HUDEP-2 (cell line): ENCODE results near the gene SEMA6B.
"Not testable (repeated sequence)": the region's sequence is repeated elsewhere in the genome, so short reads cannot be mapped to it uniquely, and the experiment has no call there.

Source experiments
- DNase-seq, 76 experiments: peaks; one replicate each; lab custom pipeline; 2025; ENCODE audit not compliant: unreplicated experiment in 76 of 76; lab: John Stamatoyannopoulos, UW

Gene SEMA6B

DNA sequence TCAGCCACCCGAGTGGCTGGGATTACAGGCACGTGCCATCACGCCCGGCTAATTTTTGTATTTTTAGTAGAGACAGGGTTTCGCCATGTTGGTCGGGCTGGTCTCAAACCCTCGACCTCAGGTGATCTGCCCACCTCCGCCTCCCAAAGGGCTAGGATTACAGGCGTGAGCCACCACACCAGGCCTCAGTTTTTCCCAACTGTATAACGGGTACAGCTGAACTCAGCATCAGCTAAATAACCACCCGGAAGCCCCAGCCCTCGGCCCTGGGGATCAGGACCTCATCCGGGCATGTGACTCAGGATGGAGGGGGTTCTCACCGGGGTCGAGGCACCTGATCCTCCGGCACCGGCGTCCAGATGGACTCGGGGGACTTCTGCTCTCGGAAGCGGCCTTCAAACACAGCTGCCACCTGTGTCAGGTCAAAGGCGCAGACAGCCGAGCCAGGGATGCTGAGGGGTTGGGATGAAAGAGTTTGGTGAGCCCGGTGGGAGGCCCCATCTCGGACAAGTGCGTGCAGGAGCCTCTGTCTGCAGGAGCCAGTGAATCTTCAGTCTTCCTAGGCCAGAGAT, 8.9 kb downstream of the SEMA6B start:
- no peak for DNase-seq

- no peak for DNase-seq
These were observed 9.5 kb downstream of the SEMA6B start for GRCh38 chr19:4550018-4550417.

DNA sequence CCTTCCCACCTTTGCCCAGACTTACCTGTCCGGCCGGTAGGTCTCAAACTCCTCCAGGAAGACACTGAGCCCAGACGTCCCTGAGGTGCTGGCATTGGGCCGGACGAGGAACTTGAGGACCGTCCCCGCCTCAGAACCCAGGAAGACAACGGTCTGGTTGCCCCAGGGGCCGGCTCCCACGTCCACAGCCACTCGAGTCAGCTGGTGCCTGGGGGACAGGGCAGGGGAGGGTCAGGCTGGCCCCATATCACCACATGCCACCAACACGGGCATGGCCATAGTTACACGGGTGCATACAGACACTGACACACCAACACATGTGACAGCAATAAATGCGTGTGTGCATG, 11.3 kb downstream of the SEMA6B start:
- no peak for DNase-seq

GRCh38 chr19:4547303-4548237, 11.9 kb downstream of the SEMA6B start:
- DNase-seq: peak in 42 of 76 experiments; percentile 7 to 59 (median 32)

GRCh38 chr19:4543842-4544647, 15.4 kb downstream of the SEMA6B start:
- DNase-seq: no peak

DNA sequence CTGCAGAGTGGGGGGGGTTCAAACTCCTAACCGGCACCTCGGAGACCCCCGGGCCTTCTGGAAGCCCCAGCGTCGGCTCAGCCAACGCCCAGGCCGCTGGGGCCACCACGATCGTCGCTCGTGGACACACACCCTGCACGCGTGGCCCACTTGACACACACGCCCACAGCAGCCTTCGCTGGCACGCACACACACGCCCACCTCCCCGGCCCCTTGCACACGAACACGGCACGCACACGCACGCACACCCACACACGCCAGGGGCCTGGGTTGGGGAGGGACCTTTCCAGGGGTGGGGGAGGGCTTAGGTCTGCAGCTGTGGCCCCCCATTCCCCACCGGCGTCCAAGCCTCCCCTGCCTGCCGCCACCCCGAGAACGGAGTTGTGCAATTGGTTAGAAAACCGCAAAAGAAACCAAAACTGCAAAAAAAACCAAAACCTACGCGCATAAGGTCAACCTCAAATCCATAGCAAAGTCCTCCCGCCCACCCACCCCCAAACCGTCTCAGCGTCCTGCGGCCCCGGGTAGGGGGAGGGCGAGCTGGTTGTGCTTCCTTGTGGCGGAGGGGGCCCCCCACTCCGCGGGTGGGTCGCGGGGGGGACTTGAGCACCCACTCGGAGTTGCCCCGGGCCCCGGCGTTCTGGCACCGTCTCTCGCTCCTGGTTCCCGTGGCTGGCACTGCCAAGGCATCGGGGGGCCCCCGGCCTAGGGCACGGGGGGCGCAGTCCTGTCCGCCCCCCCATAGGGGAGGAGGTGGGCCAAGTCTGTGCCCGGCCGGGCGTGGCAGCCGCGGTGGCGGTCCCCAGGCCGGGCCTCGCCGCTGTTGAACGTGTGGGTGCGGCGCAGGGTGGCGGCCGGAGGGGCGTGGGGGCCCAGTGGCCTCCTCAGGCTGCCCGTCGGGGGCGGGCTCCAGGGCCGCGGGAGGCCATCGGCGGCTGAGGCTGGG, 16.3 kb downstream of the SEMA6B start:
- DNase-seq: no peak

- DNase-seq: not testable (repeated sequence)
These were observed 17.7 kb downstream of the SEMA6B start for GRCh38 chr19:4541806-4542145.

- no peak for DNase-seq
These were observed 18.2 kb downstream of the SEMA6B start for GRCh38 chr19:4541114-4541805.

GRCh38 chr19:4539693-4540581, 19.5 kb downstream of the SEMA6B start, which contains the start of gene LRG1:
Gene LRG1 (minus strand): TSS chr19:4540036. CDS start chr19:4540013, 23 bp downstream.
- DNase-seq: peak in 68 of 76 experiments; percentile 33 to 87 (median 64)

- DNase-seq: peak in 1 of 76 experiments; percentile 53
These were observed 20.3 kb downstream of the SEMA6B start for GRCh38 chr19:4539169-4539692.

DNA sequence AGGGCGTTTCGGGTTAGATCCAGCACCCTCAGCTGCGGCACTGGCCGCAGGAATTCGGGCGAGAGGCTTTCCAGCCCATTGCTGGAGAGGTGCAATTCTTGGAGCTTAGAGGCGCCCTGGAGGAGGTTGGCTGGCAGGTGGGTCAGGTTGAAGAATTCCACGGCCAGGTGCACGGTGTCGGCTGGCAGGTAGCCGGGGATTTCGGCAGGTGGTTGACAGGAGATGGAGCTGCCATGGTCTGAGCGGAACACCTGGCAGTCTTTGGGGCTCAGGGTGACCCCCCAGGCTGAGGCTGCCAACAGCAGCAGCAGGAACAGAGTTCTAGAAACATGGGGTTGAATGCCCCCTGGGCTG, 20.9 kb downstream of the SEMA6B start:
- DNase-seq: no peak

GRCh38 chr19:4537953-4538600, 21.4 kb downstream of the SEMA6B start:
- no peak for DNase-seq

DNA sequence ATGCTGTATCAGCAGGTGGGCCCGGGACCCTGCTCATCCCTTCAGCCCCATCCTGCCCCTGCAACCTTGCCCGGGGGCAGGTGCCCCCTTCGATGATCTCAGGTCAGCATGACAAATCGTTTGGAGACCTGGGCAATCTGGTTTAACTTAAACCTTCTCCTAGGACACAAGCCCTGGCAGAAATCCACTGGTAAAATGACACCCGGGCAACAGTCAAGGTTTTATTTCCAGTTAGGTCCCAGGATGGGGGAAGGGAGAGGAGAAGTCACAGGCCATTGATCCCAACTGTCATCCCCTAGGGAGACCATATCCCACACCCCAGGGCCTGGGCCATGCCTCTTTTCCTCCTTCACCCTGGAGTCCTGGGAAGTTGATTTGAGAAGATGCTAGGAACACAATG, 22.7 kb downstream of the SEMA6B start:
- no peak for DNase-seq

GRCh38 chr19:4534836-4535658, 24.4 kb downstream of the SEMA6B start, which contains the start of gene PLIN5:
Gene PLIN5 (minus strand): TSS chr19:4535224. CDS start chr19:4534074, 1,150 bp downstream.
- peak in 73 of 76 experiments; percentile 27 to 94 (median 81) for DNase-seq

- DNase-seq: no peak
These were observed 25.6 kb downstream of the SEMA6B start for GRCh38 chr19:4533835-4534424.

DNA sequence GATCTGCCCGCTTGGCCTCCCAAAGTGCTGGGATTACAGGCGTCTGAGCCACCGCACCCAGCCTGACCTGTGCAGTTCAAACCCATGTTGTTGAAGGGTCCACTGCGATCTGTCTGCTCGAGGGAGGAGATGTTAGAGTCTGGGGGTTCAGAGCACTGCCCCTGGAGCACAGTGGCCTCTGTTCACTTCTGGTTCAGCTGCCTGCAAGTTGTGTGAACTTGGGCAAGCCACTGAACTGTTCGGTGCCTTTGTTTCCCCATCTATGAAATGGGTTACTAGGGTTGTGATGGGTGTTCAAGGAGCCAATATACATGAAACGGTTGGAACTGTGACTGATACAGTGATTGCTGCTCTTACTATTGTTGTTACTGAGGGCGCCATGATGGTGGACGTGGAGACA, 26.1 kb downstream of the SEMA6B start:
- no peak for DNase-seq
